Progenitor cell of endocrine pancreas (in vitro differentiated cells): ENCODE results near the gene PCDHB7. TPM values are rescaled to one million over a fixed set of nuclear protein-coding genes. Genes with fewer than 3 reads are reported as not detected.
A peak's percentile ranks its signal among the peaks of the same experiment; 100 is the strongest.
"Not testable (repeated sequence)": the region's sequence is repeated elsewhere in the genome, so short reads cannot be mapped to it uniquely, and the experiment has no call there.

Source experiments
- DNase-seq: peaks from one replicate; pipeline ENCODE4 v3.0.0; 2021; ENCODE audit warnings: low spot score; ENCODE audit not compliant: unreplicated experiment
- H3K27ac Mint-ChIP-seq: 2 replicates; pipeline ENCODE4 v1.8.0; 2021; ENCODE audit warnings: mild to moderate bottlenecking, moderate library complexity, mixed read lengths
- H3K27me3 Mint-ChIP-seq: 2 replicates; pipeline ENCODE4 v1.8.0; 2021; ENCODE audit warnings: mixed read lengths
- H3K36me3 Mint-ChIP-seq: 2 replicates; pipeline ENCODE4 v1.8.0; 2022; ENCODE audit warnings: mixed read lengths; ENCODE audit not compliant: insufficient read depth
- H3K4me1 Mint-ChIP-seq: 2 replicates; pipeline ENCODE4 v1.8.0; 2021; ENCODE audit warnings: low read depth, mixed read lengths
- H3K4me3 Mint-ChIP-seq: 2 replicates; pipeline ENCODE4 v1.8.0; 2021; ENCODE audit warnings: low read depth, mild to moderate bottlenecking, moderate library complexity, mixed read lengths
- H3K9me3 Mint-ChIP-seq: 2 replicates; pipeline ENCODE4 v1.8.0; 2021; ENCODE audit warnings: low read depth, mixed read lengths
- total RNA-seq: library from RNA; stranded (reverse); gene quantifications from 2 replicates; pipeline ENCODE4 v1.2.1, GENCODE V29; 2021
- TF ChIP-seq, protein P1 (sequence below): fragments of 200-600 bp; sonication (generic); IDR thresholded peaks from one replicate; pipeline ENCODE4 v1.5.0; 2021; ENCODE audit warnings: antibody characterized with exemption, mild to moderate bottlenecking; ENCODE audit not compliant: unreplicated experiment

PCDHB7 gene
- total RNA-seq, 1 donor from 2014 or later, result 0.93 TPM

DNA sequence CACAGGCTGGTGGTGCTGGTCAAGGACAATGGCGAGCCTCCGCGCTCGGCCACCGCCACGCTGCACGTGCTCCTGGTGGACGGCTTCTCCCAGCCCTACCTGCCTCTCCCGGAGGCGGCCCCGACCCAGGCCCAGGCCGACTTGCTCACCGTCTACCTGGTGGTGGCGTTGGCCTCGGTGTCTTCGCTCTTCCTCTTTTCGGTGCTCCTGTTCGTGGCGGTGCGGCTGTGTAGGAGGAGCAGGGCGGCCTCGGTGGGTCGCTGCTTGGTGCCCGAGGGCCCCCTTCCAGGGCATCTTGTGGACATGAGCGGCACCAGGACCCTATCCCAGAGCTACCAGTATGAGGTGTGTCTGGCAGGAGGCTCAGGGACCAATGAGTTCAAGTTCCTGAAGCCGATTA lies 43.6 kb downstream of the PCDHB7 start:
- H3K9me3 Mint-ChIP-seq, result peaks cover 43% of the 10 kb centered on the region

DNA sequence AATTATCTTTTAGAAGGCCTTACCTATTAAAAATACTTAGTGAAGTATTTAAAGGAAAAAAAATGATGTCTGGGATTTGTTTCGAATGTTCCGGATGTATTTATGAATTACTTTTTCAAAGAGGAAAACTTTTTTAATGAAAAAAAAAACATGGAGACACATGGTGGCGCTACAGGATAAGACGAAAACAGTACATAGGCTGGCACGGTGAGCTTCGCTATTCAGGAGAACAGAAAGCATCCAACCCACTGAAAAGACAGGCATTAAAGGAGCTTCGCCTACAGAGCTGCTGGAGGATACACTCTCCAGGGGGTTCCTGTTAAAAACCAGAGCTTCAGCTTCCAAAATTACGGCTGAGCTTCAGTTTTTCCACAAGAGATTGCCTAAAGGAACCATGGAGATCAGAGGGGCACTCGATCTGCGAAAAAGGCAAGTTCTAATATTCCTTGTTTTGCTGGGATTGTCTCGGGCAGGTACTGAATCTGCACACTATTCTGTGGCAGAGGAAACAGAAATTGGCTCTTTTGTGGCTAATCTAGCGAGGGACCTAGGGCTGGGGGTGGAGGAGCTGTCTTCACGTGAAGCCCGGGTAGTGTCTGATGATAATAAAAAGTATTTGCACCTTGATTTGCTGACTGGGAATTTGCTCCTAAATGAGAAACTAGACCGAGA lies 50.8 kb downstream of the PCDHB7 start, which contains the start of gene PCDHB14:
TSS of gene PCDHB14 (plus strand) at position 232 of the 672 bp plus-strand sequence. CDS start at position 395, 163 bp downstream.
- Mint-ChIP-seq H3K36me3 (peaks cover 39% of the 10 kb centered on the region), H3K4me1 (no peaks in the 10 kb centered on the region), H3K4me3 (peak within 1 kb of the TSS; percentile 65), H3K27ac (peak within 1 kb of the TSS; percentile 44), H3K27me3 (no peaks in the 10 kb centered on the region), H3K9me3 (peaks cover 34% of the 10 kb centered on the region)
- TF ChIP-seq, protein P1, sequence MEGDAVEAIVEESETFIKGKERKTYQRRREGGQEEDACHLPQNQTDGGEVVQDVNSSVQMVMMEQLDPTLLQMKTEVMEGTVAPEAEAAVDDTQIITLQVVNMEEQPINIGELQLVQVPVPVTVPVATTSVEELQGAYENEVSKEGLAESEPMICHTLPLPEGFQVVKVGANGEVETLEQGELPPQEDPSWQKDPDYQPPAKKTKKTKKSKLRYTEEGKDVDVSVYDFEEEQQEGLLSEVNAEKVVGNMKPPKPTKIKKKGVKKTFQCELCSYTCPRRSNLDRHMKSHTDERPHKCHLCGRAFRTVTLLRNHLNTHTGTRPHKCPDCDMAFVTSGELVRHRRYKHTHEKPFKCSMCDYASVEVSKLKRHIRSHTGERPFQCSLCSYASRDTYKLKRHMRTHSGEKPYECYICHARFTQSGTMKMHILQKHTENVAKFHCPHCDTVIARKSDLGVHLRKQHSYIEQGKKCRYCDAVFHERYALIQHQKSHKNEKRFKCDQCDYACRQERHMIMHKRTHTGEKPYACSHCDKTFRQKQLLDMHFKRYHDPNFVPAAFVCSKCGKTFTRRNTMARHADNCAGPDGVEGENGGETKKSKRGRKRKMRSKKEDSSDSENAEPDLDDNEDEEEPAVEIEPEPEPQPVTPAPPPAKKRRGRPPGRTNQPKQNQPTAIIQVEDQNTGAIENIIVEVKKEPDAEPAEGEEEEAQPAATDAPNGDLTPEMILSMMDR, result peak; percentile 48
- DNase-seq, result no peak

More for the DNA sequence above, 43.6 kb downstream of the PCDHB7 start:
- DNase-seq, H3K27ac Mint-ChIP-seq, H3K4me3 Mint-ChIP-seq, H3K4me1 Mint-ChIP-seq, H3K27me3 Mint-ChIP-seq: not testable (repeated sequence)
- H3K36me3 Mint-ChIP-seq, result peaks cover 39% of the 10 kb centered on the region

DNA sequence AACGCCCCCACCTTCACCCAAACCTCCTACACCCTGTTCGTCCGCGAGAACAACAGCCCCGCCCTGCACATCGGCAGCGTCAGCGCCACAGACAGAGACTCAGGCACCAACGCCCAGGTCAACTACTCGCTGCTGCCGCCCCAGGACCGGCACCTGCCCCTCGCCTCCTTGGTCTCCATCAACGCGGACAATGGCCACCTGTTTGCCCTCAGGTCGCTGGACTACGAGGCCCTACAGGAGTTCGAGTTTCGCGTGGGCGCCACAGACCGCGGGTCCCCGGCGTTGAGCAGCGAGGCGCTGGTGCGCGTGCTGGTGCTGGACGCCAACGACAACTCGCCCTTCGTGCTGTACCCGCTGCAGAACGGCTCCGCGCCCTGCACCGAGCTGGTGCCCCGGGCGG lies 52.4 kb downstream of the PCDHB7 start:
- not testable (repeated sequence) for H3K4me1 Mint-ChIP-seq, H3K27ac Mint-ChIP-seq, DNase-seq, H3K4me3 Mint-ChIP-seq, H3K27me3 Mint-ChIP-seq
- Mint-ChIP-seq H3K36me3 (peaks cover 31% of the 10 kb centered on the region), H3K9me3 (peaks cover 29% of the 10 kb centered on the region)

DNA sequence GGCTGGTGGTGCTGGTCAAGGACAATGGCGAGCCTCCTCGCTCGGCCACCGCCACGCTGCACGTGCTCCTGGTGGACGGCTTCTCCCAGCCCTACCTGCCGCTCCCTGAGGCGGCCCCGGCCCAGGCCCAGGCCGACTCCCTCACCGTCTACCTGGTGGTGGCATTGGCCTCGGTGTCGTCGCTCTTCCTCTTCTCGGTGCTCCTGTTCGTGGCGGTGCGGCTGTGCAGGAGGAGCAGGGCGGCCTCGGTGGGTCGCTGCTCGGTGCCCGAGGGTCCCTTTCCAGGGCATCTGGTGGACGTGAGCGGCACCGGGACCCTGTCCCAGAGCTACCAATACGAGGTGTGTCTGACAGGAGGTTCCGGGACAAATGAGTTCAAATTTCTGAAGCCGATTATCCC lies 53.0 kb downstream of the PCDHB7 start:
- H3K4me3 Mint-ChIP-seq, H3K27ac Mint-ChIP-seq, DNase-seq, H3K4me1 Mint-ChIP-seq, H3K27me3 Mint-ChIP-seq: not testable (repeated sequence)
- H3K36me3 Mint-ChIP-seq, result peaks cover 29% of the 10 kb centered on the region
- peaks cover 25% of the 10 kb centered on the region for H3K9me3 Mint-ChIP-seq

Other genes starting within 250 kb of the PCDHB7 start
- gene PCDHAC1, start 246.3 kb upstream of the PCDHB7 start, total RNA-seq, result 7.7 and 8.9 TPM in 2 replicates
- 1.8 and 1.9 TPM in 2 replicates for gene PCDHAC2, start 206.2 kb upstream of the PCDHB7 start, total RNA-seq
- gene PCDHB1, start 121.3 kb upstream of the PCDHB7 start, total RNA-seq, result 0.29 and 0.31 TPM in 2 replicates
- 75.5 and 80.4 TPM in 2 replicates for gene PCDHB2, start 78.0 kb upstream of the PCDHB7 start, total RNA-seq
- gene PCDHB3, start 72.2 kb upstream of the PCDHB7 start, total RNA-seq, result 9.1 and 9.4 TPM in 2 replicates
- 4.4 and 4.6 TPM in 2 replicates for gene PCDHB4, start 50.8 kb upstream of the PCDHB7 start, total RNA-seq
- gene PCDHB5, start 37.4 kb upstream of the PCDHB7 start, total RNA-seq, result 29.4 and 32.4 TPM in 2 replicates
- gene PCDHB6, start 22.6 kb upstream of the PCDHB7 start, total RNA-seq, result 2.4 and 2.7 TPM in 2 replicates
- 2.0 and 2.8 TPM in 2 replicates for gene PCDHB8, start 5.1 kb downstream of the PCDHB7 start, total RNA-seq
- gene PCDHB16, start 9.7 kb downstream of the PCDHB7 start, total RNA-seq, result 11.9 and 14.3 TPM in 2 replicates
- 7.5 and 8.0 TPM in 2 replicates for gene PCDHB9, start 14.5 kb downstream of the PCDHB7 start, total RNA-seq
- gene PCDHB10, start 19.7 kb downstream of the PCDHB7 start, total RNA-seq, result 5.5 and 7.2 TPM in 2 replicates
- 4.7 and 5.9 TPM in 2 replicates for gene PCDHB11, start 27.0 kb downstream of the PCDHB7 start, total RNA-seq
- 5.4 and 7.2 TPM in 2 replicates for gene PCDHB12, start 36.1 kb downstream of the PCDHB7 start, total RNA-seq
- 6.8 and 7.4 TPM in 2 replicates for gene PCDHB13, start 41.3 kb downstream of the PCDHB7 start, total RNA-seq
- 7.9 and 8.0 TPM in 2 replicates for gene PCDHB14, start 50.7 kb downstream of the PCDHB7 start, total RNA-seq
- gene PCDHB15, start 72.8 kb downstream of the PCDHB7 start, total RNA-seq, result 8.3 and 9.5 TPM in 2 replicates
- gene SLC25A2, start 131.4 kb downstream of the PCDHB7 start, total RNA-seq, result 1.1 and 1.2 TPM in 2 replicates
- gene TAF7, start 148.1 kb downstream of the PCDHB7 start, total RNA-seq, result 90.9 and 95.6 TPM in 2 replicates
- gene PCDHGA1, start 157.9 kb downstream of the PCDHB7 start, total RNA-seq, result 1.1 and 1.3 TPM in 2 replicates
- 0.72 and 1.1 TPM in 2 replicates for gene PCDHGA2, start 166.1 kb downstream of the PCDHB7 start, total RNA-seq
- 0.80 and 0.81 TPM in 2 replicates for gene PCDHGA3, start 171.2 kb downstream of the PCDHB7 start, total RNA-seq
- 2.3 TPM in 2 replicates for gene PCDHGB1, start 177.5 kb downstream of the PCDHB7 start, total RNA-seq
- gene PCDHGA4, start 182.4 kb downstream of the PCDHB7 start, total RNA-seq, result 0.96 and 1.2 TPM in 2 replicates
- 0.80 and 0.89 TPM in 2 replicates for gene PCDHGB2, start 187.3 kb downstream of the PCDHB7 start, total RNA-seq
- 0.69 and 0.71 TPM in 2 replicates for gene PCDHGA5, start 191.5 kb downstream of the PCDHB7 start, total RNA-seq
- 0.60 and 0.73 TPM in 2 replicates for gene PCDHGB3, start 197.6 kb downstream of the PCDHB7 start, total RNA-seq
- 0.60 and 0.80 TPM in 2 replicates for gene PCDHGA6, start 201.2 kb downstream of the PCDHB7 start, total RNA-seq
- gene PCDHGA7, start 210.1 kb downstream of the PCDHB7 start, total RNA-seq, result 0.41 and 0.49 TPM in 2 replicates
- 16.1 and 17.0 TPM in 2 replicates for gene PCDHGB4, start 215.1 kb downstream of the PCDHB7 start, total RNA-seq
- 1.5 and 1.9 TPM in 2 replicates for gene PCDHGA8, start 220.0 kb downstream of the PCDHB7 start, total RNA-seq
- 4.0 and 4.2 TPM in 2 replicates for gene PCDHGB5, start 225.3 kb downstream of the PCDHB7 start, total RNA-seq
- 1.5 and 1.8 TPM in 2 replicates for gene PCDHGA9, start 230.1 kb downstream of the PCDHB7 start, total RNA-seq
- 23.1 and 24.0 TPM in 2 replicates for gene PCDHGB6, start 235.4 kb downstream of the PCDHB7 start, total RNA-seq
- 14.3 and 14.6 TPM in 2 replicates for gene PCDHGA10, start 240.3 kb downstream of the PCDHB7 start, total RNA-seq
- gene PCDHGB7, start 245.0 kb downstream of the PCDHB7 start, total RNA-seq, result 6.0 and 8.0 TPM in 2 replicates
- gene PCDHGA11, start 248.4 kb downstream of the PCDHB7 start, total RNA-seq, result 3.1 and 3.3 TPM in 2 replicates